ENCODE measurements around the gene ZNF813.

- TF ChIP-seq CTCF (IDR thresholded peaks at IDR 0.05): no peak
- TF ChIP-seq EP300 (IDR thresholded peaks at IDR 0.05): no peak
- no peak for TF ChIP-seq POLR2A (IDR thresholded peaks at IDR 0.05)
These were observed 17.8 kb downstream of the ZNF813 start for GRCh38 chr19:53485046-53486004.

All from sigmoid colon (tissue), 4 donors.